Globus pallidus (tissue), 1 donor: ENCODE measurements around the gene COL6A3.
A peak's percentile ranks its signal among the peaks of the same experiment; 100 is the strongest.
"Not testable (repeated sequence)": the region's sequence is repeated elsewhere in the genome, so short reads cannot be mapped to it uniquely, and the experiment has no call there.

ENCODE experiments used
- DNase-seq: peaks from one replicate; pipeline ENCODE4 v3.0.0-alpha.2; 2015; ENCODE audit warnings: low spot score

Gene COL6A3

DNA sequence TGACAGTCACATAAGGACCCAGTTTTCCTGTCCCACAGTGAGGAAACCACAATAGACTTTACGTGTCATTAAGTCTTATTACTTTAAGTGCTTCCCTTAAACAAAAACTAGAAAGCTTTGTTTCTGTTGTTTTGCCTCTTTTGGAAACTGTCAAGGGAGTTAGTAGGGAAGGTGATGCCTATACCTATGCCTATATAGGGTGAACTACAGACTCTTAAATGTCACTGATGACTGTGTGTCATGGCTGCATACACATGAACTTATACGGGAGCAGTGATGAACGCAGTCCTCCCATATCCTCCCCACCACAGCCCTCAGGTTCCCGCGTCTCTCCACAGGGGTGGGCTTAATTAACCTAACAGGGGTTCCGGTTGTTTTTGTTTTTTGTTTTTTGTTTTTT lies 97.6 kb downstream of the COL6A3 start:
- no peak for DNase-seq

DNA sequence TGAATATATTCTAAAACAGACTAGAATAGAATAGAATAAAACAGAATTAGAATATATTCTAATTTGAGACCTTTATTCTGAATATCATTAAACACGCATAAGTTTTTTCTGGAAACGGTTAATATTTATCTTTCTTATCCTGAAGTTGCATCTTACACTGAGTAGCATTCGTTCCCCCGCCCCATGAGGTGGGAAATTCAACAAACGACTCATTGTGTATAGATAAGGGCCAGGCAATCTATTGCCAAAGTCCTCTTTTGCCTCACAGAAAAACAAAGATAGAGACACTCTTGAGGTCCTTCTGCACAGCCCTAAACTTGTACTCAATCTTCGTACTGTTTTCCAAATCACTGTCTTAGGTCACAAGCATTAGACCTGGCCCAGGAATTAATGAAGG lies 98.1 kb downstream of the COL6A3 start:
- DNase-seq = no peak

DNA sequence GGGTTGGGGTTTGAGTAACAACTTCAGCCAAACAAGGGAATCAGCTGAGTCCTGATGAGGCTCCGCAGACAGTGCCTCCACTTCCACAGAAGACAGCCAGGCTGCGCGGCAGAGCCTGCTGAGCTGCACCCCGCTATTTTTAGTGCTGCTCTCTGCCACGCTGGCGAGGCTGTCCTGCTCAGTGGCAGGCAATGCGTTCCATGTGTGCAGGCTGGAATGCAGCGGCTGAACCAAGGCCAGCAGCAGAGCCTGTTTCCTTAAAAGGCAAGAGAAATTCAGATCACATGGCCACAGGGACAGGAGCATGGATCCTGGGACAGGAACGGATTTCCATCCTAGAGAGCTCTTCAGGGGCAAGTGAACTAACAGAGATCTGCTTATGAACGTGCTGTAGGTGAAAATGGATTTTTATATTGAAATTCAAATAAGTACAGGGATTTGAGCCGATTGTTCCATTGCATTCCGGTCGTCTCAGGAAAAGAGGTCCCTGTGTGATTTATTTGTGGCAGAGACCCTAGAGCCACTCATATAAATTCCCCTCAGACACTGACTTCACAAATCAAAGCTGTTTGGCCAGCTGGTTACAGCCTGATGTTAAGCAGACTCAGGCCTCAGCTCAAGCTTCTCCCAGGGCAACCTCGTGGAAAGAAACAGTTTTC lies 98.7 kb downstream of the COL6A3 start:
- peak; percentile 50 for DNase-seq

DNA sequence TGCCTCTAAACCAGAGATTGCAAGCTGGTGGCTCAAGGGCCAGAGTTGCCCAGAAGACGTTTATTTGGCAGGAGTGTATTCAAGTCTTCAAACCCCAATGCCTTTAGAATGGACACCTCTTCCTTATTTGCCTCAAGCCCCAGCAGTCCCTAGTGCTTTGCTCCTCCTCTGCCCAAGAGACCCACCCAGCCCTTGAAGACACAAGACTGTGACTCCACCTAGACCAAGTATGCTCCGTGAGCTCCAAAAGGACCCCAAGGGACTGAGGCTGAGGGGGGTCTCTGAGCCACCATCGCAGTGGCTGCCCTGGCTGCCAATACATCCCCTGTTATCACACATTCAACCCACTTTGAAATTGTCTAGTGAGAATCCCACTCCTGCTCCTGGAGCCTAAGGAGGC lies 99.3 kb downstream of the COL6A3 start:
- no peak for DNase-seq

DNA sequence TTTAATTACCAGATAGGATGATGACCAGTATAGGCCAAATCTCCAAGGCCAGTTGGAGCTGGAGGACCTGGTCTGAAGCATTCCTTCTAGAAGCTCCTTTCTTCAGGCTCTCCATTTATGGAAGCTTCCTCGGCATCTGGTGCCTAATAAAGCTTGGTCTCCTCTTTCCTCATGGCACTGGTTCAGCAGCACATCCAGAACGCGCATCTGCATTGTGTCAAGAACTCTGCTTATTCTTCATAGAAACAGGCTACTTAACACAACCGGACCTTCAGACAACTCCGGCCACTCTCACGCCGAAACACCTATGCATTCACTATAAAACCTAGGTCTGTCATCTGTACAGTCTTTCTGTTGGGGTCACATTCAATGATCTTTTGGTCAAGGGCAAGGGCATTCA lies 99.8 kb downstream of the COL6A3 start:
- DNase-seq = no peak

DNA sequence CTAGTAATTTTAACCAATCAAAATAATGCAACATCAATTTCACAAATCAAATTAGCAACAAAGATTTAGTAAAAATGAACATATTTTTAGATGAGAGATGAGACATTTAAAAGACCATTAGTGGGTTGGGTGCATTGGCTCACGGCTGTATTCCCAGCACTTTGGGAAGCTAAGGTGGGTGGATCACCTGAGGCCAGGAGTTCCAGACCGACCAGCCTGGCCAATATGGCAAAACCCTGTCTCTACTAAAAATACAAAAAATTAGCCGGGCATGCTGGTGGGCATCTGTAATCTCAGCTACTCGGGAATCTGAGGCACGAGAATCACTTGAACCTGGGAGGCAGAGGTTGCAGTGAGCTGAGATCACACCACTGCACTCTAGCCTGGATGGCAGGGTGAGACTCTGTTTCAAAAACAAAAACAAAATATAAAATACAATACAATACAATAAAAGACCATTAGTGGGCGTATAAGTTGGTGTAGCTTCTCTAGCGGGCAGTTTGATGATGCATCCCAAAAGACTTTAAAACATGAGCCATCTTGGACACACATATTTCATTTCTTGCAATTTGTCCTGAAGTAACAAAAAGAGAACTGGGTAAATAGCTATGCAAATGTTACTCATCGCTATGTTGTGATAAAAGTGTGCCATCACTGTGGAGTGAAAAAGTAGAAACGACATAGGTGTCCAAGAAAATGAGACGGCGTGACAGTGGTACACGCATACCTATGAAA lies 101.8 kb downstream of the COL6A3 start:
- no peak for DNase-seq

DNA sequence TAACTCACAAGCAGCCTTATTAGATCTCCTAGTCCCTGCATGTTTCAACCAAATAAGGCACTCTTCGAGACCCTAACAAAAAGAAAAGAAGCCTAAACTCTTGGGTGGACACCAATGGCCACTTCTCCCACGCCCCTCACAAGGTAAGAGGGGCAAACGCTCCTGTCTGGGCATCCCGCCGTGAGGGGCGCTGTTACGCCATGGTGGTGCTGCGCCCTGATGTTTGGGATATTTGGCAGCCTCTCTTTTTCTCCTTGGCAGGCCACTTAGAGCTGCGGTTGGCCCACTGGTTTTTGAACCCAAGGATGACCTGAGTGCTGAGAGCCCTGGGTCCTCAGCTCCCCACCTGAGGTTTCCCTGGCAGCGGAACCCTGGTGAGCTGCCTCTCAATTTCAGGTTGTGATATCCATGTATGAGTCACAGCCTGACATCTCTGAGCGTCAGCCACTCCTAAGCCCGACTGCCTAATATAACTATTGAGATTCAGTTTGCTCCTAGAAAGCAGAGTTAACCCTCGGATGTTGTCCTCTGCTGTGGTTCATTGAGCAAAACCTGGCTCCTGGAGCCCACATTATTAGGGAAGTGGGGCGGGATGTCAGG lies 103.3 kb downstream of the COL6A3 start:
- no peak for DNase-seq

DNA sequence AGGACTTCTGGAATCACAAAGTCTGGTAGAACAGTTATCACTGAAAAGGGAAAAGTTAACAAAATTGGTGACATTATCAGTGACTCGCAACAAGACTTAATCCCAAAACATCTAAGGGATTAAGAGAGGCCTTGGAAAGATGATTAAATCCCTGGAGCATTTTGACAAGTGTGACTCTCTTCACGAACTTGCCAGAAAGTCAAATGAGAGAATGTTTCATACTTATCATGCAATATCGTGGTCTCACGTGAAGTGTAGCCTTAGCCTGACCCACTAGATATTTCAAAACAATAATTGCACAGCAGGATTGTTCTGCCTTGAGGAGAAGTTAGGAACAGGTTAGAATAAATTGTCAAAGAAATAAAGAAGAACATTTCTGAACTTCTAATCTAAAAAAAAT lies 104.5 kb downstream of the COL6A3 start:
- no peak for DNase-seq

DNA sequence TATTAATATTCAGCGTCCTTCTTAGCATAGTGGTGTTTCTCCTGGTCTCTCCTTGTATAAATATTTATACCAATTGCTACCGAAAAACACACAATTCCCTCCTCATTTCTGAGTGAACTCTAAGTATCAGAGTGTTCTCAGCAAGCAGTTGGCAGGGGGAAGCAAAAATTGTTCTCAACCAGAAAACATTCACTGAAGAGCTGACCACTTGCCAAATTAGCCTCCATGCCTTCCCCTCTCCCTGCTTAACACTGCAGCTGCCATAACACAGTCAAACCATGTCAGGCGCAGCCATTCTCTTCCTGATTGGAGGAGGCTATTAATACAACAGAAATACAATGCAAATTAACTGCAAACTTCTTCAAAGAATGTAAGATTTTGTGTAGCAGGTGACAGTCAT lies 105.0 kb downstream of the COL6A3 start:
- DNase-seq = no peak

DNA sequence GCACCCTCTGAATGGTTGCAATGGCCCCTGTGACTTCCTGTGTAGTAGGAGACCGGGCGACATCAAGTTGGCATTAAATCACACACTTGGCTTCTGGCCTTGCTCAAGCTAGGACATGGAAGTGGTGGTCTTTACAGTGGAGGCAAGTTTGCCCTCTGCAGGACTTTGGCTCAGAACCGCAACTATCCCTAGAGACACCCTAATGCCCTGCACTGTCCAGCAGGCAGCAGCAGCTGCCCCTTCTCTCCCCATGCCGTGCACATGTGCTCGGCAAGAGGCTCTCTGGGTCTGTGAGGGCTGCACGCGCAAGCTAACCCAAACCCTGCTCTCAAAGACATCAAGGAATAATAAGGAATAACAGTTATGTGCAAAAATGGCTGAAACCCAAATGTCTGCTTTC lies 106.5 kb downstream of the COL6A3 start:
- no peak for DNase-seq

DNA sequence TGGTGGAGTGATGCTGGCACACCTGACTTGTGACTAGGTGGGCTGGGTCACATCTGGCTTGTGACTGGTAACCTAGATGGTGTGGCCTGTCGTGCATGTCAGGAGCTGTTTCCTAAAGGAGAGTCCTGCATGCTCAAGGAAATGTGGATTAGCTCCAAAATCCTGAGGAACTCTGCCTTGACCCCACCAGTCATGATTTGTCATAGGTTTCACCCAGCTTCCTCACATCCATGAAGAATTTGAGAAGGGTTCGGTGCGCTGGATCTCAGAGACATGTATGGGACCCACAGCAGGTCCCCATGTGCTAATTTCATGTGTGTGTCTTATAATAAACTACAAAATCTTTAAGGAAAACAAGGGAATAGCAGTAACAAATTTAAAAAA lies 107.2 kb downstream of the COL6A3 start:
- DNase-seq = no peak

DNA sequence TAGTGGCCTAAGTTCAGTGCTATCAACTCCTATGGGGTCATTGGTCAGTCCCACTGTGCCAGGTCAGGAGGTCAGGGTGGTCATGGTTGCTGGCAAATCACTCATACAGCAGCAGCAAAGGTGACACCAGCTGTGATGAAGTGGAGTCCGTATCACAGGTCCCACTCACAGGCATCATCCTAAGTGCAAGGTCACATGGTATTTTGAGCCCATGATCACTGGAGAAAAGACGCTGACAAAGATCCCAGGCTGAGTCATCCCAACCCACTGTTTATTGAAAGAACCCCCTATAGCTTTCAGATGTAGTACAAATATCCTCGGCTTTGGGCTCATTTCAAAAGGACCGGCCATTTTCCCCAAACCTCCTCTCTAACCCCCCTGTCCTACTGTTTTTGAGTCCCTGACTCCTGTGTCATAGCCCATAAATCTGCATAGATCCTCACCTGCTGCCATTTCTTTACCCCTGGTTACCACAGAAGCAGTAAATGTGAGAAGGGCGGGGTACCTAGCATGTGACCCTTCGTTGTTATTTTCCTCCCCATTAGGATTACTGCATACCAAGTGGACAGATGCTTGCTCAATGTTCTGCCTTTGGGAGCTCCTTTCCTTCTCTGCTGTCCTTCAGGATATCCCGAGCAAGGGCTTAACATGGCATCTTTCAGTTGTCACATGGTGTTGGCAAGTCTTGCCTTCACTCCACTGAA lies 107.7 kb downstream of the COL6A3 start:
- DNase-seq = no peak

DNA sequence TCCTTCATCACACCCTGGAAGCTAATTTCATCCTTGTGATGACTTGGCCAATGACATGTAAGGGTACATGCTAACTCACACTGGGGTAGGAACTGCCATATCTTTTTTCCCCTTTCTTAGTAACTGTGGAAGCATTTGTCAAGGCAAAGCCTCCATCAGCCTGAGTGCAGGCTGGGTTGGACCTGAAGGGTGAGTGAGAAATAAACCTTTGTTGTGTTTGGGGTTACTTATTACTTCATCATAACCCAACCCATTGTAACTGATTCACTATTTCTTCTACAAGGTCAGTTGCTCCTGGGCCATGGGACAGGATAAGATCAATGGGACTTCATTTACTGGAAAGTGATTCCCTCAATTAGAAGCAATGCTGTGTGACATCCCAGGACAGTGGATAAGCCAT lies 108.4 kb downstream of the COL6A3 start:
- no peak for DNase-seq

DNA sequence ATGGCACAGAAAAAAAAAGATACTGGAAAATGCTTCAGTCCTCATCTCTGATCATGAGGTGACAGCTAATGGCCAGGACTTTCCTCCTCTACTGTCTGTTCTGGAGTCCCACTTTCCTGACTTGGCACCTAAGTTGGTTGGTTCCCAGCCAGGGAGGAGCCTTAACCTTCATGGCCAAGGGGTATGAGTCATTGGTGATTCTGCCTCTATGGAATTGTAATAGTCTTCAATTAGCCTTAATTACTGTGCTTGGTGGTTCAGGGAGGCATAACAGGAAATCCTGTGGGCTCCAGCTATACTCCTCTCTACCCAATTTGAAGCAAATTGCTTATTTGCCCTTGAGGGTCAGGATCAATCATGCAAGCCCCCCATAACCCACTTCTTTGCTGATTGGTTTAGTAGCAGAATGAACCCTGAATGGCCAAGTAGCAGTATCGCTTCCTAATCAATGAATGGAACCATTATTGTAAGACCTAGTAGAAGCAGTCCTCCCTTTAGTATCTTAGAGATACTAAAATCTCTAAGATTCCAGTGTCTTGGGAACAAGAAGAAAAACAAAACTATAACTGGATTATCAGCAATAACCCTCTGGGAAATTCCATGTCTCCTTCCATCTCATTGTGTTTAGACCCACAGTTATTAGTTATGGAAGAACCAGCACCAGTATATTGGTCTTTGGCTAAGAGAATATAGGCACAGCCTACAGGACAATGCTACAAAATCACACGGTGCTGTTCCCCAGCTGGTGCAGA lies 109.0 kb downstream of the COL6A3 start:
- no peak for DNase-seq

DNA sequence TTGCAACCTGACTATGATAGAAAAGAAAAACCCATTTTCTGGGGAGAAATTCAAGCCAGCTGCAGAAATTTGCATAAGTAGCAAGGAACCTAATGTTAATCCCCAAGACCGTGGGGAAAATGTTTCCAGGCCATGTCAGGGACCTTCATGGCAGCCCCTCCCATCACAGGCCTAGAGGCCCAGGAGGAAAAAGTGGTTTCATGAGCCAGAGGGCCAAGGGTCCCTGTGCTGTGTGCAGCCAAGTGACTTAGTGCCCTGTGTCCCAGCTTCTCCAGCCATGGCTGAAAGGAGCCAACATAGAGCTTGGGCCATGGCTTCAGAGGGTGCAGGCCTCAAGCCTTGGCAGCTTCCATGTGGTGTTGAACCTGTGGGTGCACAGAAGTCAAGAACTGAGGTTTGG lies 110.7 kb downstream of the COL6A3 start:
- DNase-seq = not testable (repeated sequence)

DNA sequence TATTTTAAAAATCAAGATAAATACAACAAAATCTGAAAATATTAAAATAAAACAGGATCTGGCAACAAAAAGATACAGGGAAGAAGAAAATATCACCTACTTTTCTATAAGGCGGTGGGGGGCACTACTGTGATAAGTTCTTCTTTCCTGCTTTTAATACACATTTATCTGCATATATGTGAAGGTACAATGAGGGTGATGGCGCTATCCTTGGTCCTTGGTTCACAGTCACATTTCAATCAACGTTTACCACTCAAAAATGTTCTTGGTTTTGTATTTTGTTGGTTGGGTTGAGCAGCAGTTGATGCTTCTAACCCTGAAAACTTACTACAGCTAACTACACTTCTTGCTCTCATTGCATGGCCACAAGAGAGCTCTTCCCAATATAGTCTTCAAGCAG lies 112.4 kb downstream of the COL6A3 start:
- no peak for DNase-seq

DNA sequence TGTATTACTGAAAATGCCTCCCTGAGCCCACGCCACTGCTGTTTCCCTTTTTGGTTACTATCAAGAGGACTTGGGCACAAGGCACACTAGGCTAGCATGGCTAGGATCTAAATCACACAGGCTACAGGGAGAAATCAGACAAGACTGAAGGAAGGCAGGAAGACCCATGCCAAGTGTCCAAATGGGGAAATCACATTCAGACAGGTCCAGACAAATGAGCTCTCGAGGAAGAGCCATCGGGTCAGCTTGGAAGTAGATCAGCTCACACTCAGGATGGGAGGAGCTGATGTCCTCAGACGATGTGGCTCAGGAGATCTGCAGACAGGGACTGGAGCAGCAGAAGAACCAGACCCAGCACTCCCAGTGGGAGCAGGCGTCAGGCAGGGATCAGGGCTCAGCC lies 113.2 kb downstream of the COL6A3 start:
- no peak for DNase-seq

DNA sequence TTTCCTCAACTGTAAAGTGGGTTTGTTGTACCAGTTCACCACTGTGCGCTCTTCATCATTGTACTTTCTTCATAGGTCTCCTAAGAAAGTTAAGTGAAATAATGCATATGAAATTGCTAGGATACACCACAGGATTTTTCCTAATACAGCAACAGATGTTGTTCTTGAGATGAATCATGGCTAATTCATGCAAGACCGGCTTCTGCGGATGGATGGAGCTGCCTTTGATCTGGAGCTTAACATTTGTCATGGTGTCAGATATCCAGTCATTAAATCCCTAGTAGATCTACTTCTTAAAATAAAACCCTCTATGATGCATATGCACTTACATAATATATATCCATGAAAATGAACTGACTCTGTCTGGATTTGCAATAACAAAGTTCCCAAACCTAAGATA lies 114.1 kb downstream of the COL6A3 start:
- DNase-seq = no peak

DNA sequence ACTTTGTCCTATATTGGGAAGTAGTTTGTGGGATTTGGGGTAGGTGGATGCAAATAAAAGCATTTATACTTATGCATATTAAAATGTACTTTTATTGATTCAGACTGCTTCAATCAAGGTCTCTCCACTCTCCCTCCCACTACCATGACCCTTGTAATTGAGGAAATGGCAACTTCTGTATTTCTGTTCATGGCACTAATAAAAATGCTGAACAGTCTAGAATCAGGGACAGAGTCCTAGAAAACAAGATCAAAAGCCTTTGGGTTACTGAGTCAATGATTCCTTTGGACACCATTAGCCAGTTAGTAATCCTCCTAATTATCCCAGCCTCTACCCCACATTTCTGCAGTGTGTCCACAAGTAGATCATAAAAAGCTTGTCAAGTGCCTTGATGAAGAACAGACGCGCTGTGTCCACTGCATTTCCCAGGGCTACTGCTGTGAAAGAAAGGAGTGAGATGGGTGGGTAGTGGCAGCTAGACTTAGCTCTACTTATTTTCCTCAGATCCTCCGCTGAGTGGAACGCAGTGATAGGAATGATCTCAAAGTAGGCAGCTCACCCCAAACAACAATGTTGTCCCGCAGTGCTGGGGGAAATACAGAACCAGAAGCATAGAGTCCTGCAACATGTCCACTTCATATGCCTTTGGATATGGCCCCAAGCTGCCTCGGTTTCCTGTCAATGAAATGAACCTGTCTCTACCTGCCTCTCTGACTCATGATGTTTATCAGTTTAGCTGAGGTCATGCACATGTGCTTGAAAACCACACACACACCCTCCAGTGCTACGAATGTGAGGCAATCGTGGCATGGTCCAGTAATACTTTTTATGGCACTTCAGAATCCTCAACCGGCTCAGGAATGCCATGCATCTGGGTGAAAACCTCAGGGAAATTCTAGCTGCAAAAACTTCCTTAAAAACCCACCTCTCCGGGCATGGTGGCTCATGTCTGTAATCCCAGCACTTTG lies 115.5 kb downstream of the COL6A3 start:
- DNase-seq = no peak

DNA sequence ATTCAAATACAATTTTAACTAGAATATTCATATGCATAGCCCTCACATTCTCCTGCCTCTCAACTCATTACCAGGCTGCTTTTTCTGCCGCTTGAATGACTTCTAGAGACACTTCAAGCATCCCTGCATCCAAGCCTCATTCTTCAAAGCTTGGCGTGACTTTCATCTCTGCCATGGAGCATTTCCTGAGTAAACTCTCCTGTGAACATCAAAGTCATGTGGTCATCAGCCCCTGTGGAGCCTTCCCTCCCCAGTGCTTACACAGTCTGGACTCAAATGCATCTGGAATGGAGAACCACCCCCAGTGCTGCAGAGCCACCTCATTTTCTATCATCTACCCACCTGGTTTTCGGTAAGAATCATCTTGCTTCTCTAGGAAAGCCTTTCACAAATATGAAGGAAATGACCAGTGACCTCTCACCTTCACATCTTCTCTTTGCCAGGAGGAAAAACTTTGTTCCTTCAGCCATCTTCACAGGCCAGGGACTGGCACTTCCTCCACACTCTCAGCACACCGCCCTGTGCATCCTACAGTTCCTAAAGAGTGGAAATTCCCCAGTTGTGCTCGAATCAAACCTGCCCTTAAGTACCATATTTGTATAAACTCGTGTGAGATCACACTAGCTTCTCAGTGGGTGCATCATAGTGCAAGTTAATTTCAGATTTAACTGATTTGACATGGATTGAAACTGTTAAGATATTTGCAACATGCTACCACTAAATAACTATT lies 116.4 kb downstream of the COL6A3 start:
- no peak for DNase-seq
